Activated CD4-positive, alpha-beta memory T cell treated with anti-CD3 and anti-CD28 coated beads for 36 hours (primary cell): ENCODE data around the gene ANG. TPM values are rescaled to one million over a fixed set of nuclear protein-coding genes. Genes with fewer than 3 reads are reported as not detected.
"Not testable (repeated sequence)": the region's sequence is repeated elsewhere in the genome, so short reads cannot be mapped to it uniquely, and the experiment has no call there.

Experiments
- CTCF ChIA-PET: fragments of 350-600 bp; sonication (Branson Sonifier 250); formaldehyde crosslinking; loops from one replicate; lab custom pipeline; 2021; ENCODE audit warnings: antibody characterized with exemption, inconsistent platforms; lab: Charles Lee
- POLR2A ChIA-PET: fragments of 350-600 bp; sonication (Branson Sonifier 250); formaldehyde crosslinking; loops from one replicate; lab custom pipeline; 2021; ENCODE audit warnings: antibody characterized with exemption; lab: Charles Lee
- DNase-seq: peaks from one replicate; pipeline ENCODE4 v3.0.0-alpha.2; 2020
- H3K27ac Mint-ChIP-seq: one replicate; pipeline ENCODE4 v1.8.0; 2021; ENCODE audit warnings: mixed read lengths
- H3K27me3 Mint-ChIP-seq: one replicate; pipeline ENCODE4 v1.8.0; 2021; ENCODE audit warnings: mixed read lengths
- H3K36me3 Mint-ChIP-seq: one replicate; pipeline ENCODE4 v1.8.0; 2021; ENCODE audit warnings: mixed read lengths
- H3K4me1 Mint-ChIP-seq: one replicate; pipeline ENCODE4 v1.8.0; 2021; ENCODE audit warnings: low read depth, mixed read lengths
- H3K4me3 Mint-ChIP-seq: one replicate; pipeline ENCODE4 v1.8.0; 2021; ENCODE audit warnings: mild to moderate bottlenecking, mixed read lengths
- H3K9me3 Mint-ChIP-seq: one replicate; pipeline ENCODE4 v1.8.0; 2021; ENCODE audit warnings: mixed read lengths
- intact Hi-C: fragments of 100-400 bp; cut with micrococcal nuclease; formaldehyde crosslinking; loops from one replicate; pipeline ENCODE4 v1.15.1; 2023
- total RNA-seq, 2 experiments: library from RNA; stranded (reverse); gene quantifications; one replicate each; pipeline ENCODE4 v1.2.3, GENCODE V29; 2021

ANG gene
- total RNA-seq: 1 to 10 TPM; 1.1 to 2.0 TPM

GRCh38 chr14:20688167-20688839, at the start of gene ANG:
TSS of gene ANG (plus strand) at chr14:20688764. CDS start at chr14:20693565, 4,801 bp downstream.
- ChIA-PET CTCF (interaction anchor here (0.9 to 1.1 kb wide), 5 partner anchors 20 to 79 kb away, joined by 3 to 4 read pairs (median 3); no protein-coding TSS in a partner anchor), POLR2A (no interaction called here)
- no peaks in the 10 kb centered on the region for H3K27me3 Mint-ChIP-seq
- peaks cover 16% of the 10 kb centered on the region for H3K4me1 Mint-ChIP-seq
- no peak within 1 kb of the TSS for H3K4me3 Mint-ChIP-seq
- no peak for DNase-seq
- no peaks in the 10 kb centered on the region for H3K9me3 Mint-ChIP-seq
- no peaks in the 10 kb centered on the region for H3K36me3 Mint-ChIP-seq
- no peak within 1 kb of the TSS for H3K27ac Mint-ChIP-seq
- intact Hi-C loops: no loop called here

- intact Hi-C loops: no loop called here
- CTCF ChIA-PET: no interaction called here
- no peak for DNase-seq
- H3K27me3 Mint-ChIP-seq: peaks cover 9% of the 10 kb centered on the region
- no peaks in the 10 kb centered on the region for H3K4me1 Mint-ChIP-seq
- POLR2A ChIA-PET: no interaction called here
- no peak within 1 kb of the TSS for H3K4me3 Mint-ChIP-seq
- H3K27ac Mint-ChIP-seq: no peak within 1 kb of the TSS
- no peaks in the 10 kb centered on the region for H3K9me3 Mint-ChIP-seq
- no peaks in the 10 kb centered on the region for H3K36me3 Mint-ChIP-seq
Observed at GRCh38 chr14:20641591-20641990, 47.0 kb upstream of the ANG start, which contains the start of gene OR6S1. TSS of gene OR6S1 (minus strand) at chr14:20641691. CDS start at chr14:20641691, 0 bp downstream.

- Mint-ChIP-seq H3K4me1 (no peaks in the 10 kb centered on the region), H3K36me3 (no peaks in the 10 kb centered on the region), H3K27me3 (peaks cover 9% of the 10 kb centered on the region), H3K4me3 (no peak overlapping the region), H3K9me3 (no peaks in the 10 kb centered on the region), H3K27ac (no peak overlapping the region)
- POLR2A ChIA-PET: no interaction called here
- no peak for DNase-seq
- intact Hi-C loops: no loop called here
- CTCF ChIA-PET: no interaction called here
Observed at GRCh38 chr14:20642182-20642581, 46.4 kb upstream of the ANG start.

GRCh38 chr14:20642755-20643154, 45.8 kb upstream of the ANG start:
- POLR2A ChIA-PET, H3K36me3 Mint-ChIP-seq, H3K27ac Mint-ChIP-seq, H3K9me3 Mint-ChIP-seq, CTCF ChIA-PET, H3K4me3 Mint-ChIP-seq, H3K4me1 Mint-ChIP-seq, DNase-seq, H3K27me3 Mint-ChIP-seq, intact Hi-C loops: not testable (repeated sequence)

- ChIA-PET POLR2A (no interaction called here), CTCF (no interaction called here)
- DNase-seq: no peak
- peaks cover 11% of the 10 kb centered on the region for H3K27me3 Mint-ChIP-seq
- no peaks in the 10 kb centered on the region for H3K36me3 Mint-ChIP-seq
- H3K4me3 Mint-ChIP-seq: no peak overlapping the region
- no peak overlapping the region for H3K27ac Mint-ChIP-seq
- H3K4me1 Mint-ChIP-seq: no peaks in the 10 kb centered on the region
- intact Hi-C loops: no loop called here
- no peaks in the 10 kb centered on the region for H3K9me3 Mint-ChIP-seq
Observed at GRCh38 chr14:20644520-20644919, 44.0 kb upstream of the ANG start.

GRCh38 chr14:20645481-20645880, 43.1 kb upstream of the ANG start:
- Mint-ChIP-seq H3K27me3 (peaks cover 11% of the 10 kb centered on the region), H3K9me3 (no peaks in the 10 kb centered on the region), H3K36me3 (no peaks in the 10 kb centered on the region), H3K4me3 (no peak overlapping the region), H3K4me1 (no peaks in the 10 kb centered on the region), H3K27ac (no peak overlapping the region)
- intact Hi-C loops: no loop called here
- DNase-seq: no peak
- ChIA-PET CTCF (interaction anchor here (0.8 kb wide), 1 partner anchor 45 kb away, joined by 4 read pairs; no protein-coding TSS in a partner anchor), POLR2A (no interaction called here)

GRCh38 chr14:20652996-20653975, 35.3 kb upstream of the ANG start:
- H3K27ac Mint-ChIP-seq: no peak overlapping the region
- ChIA-PET POLR2A (interaction anchor here (0.6 to 1.0 kb wide), 2 partner anchors 10 to 90 kb away, joined by 3 to 5 read pairs; no protein-coding TSS in a partner anchor), CTCF (interaction anchor here (0.7 to 2.4 kb wide), 5 partner anchors 9 to 40 kb away, joined by 3 to 15 read pairs (median 6); no protein-coding TSS in a partner anchor)
- no peaks in the 10 kb centered on the region for H3K36me3 Mint-ChIP-seq
- peaks cover 22% of the 10 kb centered on the region for H3K4me1 Mint-ChIP-seq
- peaks cover 53% of the 10 kb centered on the region for H3K27me3 Mint-ChIP-seq
- peak; percentile 85 for DNase-seq
- H3K9me3 Mint-ChIP-seq: no peaks in the 10 kb centered on the region
- intact Hi-C loops: loop anchor here (1.0 kb wide), 2 partner anchors 20 to 30 kb away; no protein-coding TSS in a partner anchor
- H3K4me3 Mint-ChIP-seq: peak overlapping the region; percentile 63

- no peaks in the 10 kb centered on the region for H3K9me3 Mint-ChIP-seq
- H3K27me3 Mint-ChIP-seq: peaks cover 51% of the 10 kb centered on the region
- ChIA-PET CTCF (interaction anchor here (1.0 to 10.7 kb wide), 3 partner anchors 8 to 38 kb away, joined by 3 to 129 read pairs (median 4); no protein-coding TSS in a partner anchor), POLR2A (no interaction called here)
- intact Hi-C loops: no loop called here
- H3K4me1 Mint-ChIP-seq: peaks cover 22% of the 10 kb centered on the region
- no peak for DNase-seq
- H3K4me3 Mint-ChIP-seq: no peak overlapping the region
- H3K27ac Mint-ChIP-seq: no peak overlapping the region
- no peaks in the 10 kb centered on the region for H3K36me3 Mint-ChIP-seq
Observed at GRCh38 chr14:20655851-20656250, 32.7 kb upstream of the ANG start.

GRCh38 chr14:20656274-20656673, 32.3 kb upstream of the ANG start:
- peaks cover 22% of the 10 kb centered on the region for H3K4me1 Mint-ChIP-seq
- ChIA-PET CTCF (interaction anchor here (1.0 to 10.7 kb wide), 4 partner anchors 9 to 37 kb away, joined by 3 to 129 read pairs (median 4); no protein-coding TSS in a partner anchor), POLR2A (no interaction called here)
- no peak overlapping the region for H3K4me3 Mint-ChIP-seq
- intact Hi-C loops: no loop called here
- H3K9me3 Mint-ChIP-seq: no peaks in the 10 kb centered on the region
- H3K27me3 Mint-ChIP-seq: peaks cover 49% of the 10 kb centered on the region
- no peaks in the 10 kb centered on the region for H3K36me3 Mint-ChIP-seq
- H3K27ac Mint-ChIP-seq: no peak overlapping the region
- DNase-seq: no peak

- H3K4me1 Mint-ChIP-seq: peaks cover 25% of the 10 kb centered on the region
- DNase-seq: peak; percentile 53
- peaks cover 40% of the 10 kb centered on the region for H3K27me3 Mint-ChIP-seq
- H3K4me3 Mint-ChIP-seq: no peak overlapping the region
- no peak overlapping the region for H3K27ac Mint-ChIP-seq
- intact Hi-C loops: no loop called here
- no peaks in the 10 kb centered on the region for H3K36me3 Mint-ChIP-seq
- H3K9me3 Mint-ChIP-seq: no peaks in the 10 kb centered on the region
- POLR2A ChIA-PET: interaction anchor here (0.8 to 1.2 kb wide), 3 partner anchors 26 to 33 kb away, joined by 3 to 4 read pairs (median 3); partner anchors contain the start of gene RNASE4
- CTCF ChIA-PET: interaction anchor here (0.7 to 10.7 kb wide), 6 partner anchors 11 to 126 kb away, joined by 3 to 129 read pairs (median 3); partner anchors contain the start of gene ANG
Observed at GRCh38 chr14:20657216-20658211, 31.1 kb upstream of the ANG start.

GRCh38 chr14:20658246-20658645, 30.3 kb upstream of the ANG start:
- intact Hi-C loops: no loop called here
- no peaks in the 10 kb centered on the region for H3K36me3 Mint-ChIP-seq
- H3K27ac Mint-ChIP-seq: no peak overlapping the region
- no peaks in the 10 kb centered on the region for H3K9me3 Mint-ChIP-seq
- no peak overlapping the region for H3K4me3 Mint-ChIP-seq
- ChIA-PET CTCF (interaction anchor here (1.2 to 10.7 kb wide), 3 partner anchors 23 to 35 kb away, joined by 3 to 129 read pairs (median 30); no protein-coding TSS in a partner anchor), POLR2A (interaction anchor here (0.8 to 1.2 kb wide), 3 partner anchors 26 to 33 kb away, joined by 3 to 4 read pairs (median 3); partner anchors contain the start of gene RNASE4)
- H3K4me1 Mint-ChIP-seq: peaks cover 24% of the 10 kb centered on the region
- DNase-seq: no peak
- H3K27me3 Mint-ChIP-seq: peaks cover 36% of the 10 kb centered on the region
